Suppressor macrophage (primary cell): ENCODE measurements around the gene DDX20.

Experiments used
- DNase-seq, 4 experiments: peaks; one replicate each; pipeline ENCODE4 v3.0.0-alpha.2; 2020 to 2022
- total RNA-seq, 17 experiments: gene quantifications; one replicate each; lab custom pipeline; 2026; ENCODE audit warnings: mixed read lengths in 6 of 17, inconsistent platforms in 3 of 17; lab: John Stamatoyannopoulos, UW

The DDX20 gene, protein sequence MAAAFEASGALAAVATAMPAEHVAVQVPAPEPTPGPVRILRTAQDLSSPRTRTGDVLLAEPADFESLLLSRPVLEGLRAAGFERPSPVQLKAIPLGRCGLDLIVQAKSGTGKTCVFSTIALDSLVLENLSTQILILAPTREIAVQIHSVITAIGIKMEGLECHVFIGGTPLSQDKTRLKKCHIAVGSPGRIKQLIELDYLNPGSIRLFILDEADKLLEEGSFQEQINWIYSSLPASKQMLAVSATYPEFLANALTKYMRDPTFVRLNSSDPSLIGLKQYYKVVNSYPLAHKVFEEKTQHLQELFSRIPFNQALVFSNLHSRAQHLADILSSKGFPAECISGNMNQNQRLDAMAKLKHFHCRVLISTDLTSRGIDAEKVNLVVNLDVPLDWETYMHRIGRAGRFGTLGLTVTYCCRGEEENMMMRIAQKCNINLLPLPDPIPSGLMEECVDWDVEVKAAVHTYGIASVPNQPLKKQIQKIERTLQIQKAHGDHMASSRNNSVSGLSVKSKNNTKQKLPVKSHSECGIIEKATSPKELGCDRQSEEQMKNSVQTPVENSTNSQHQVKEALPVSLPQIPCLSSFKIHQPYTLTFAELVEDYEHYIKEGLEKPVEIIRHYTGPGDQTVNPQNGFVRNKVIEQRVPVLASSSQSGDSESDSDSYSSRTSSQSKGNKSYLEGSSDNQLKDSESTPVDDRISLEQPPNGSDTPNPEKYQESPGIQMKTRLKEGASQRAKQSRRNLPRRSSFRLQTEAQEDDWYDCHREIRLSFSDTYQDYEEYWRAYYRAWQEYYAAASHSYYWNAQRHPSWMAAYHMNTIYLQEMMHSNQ
- 11.8 to 35.4 (median 26.2) reads per million in 17 experiments for total RNA-seq

DNA sequence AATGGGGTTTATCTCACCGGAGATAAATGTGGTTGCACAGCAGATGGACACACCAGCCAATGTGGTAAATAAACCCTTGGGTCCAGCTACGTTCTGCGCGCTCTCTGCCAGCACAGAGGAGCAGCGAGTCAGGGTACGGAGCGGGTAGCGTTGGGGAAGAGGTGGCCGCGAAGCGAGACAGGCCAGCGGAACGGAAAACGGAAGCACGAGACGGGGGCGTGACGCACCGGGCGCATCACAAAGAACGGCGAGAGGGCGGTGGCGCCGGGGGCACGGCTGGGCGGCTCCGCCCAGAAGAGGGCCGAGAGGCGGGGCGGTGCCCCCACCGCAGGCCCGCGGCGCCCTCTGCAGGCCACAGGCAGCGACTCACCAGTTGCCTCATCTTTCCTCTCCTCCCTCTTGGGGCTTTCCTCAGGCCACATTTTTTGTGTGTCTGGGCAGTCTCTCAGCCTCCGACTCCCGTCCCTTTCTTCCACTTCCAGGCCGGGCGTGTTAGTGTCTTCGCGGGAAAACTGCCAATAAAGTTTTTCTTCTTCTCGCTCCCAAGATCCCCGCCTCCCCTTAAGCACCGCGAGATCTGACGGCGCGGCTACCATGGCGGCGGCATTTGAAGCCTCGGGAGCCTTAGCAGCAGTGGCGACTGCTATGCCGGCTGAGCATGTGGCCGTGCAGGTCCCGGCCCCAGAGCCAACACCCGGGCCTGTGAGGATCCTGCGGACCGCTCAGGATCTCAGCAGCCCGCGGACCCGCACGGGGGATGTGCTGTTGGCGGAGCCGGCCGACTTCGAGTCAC is at the start of gene DDX20:
TSS of gene DDX20 (plus strand) at position 571 of the 793 bp plus-strand sequence. CDS start at position 595, 24 bp downstream.
- peak; percentile 96 to 98 (median 98) for DNase-seq

DNA sequence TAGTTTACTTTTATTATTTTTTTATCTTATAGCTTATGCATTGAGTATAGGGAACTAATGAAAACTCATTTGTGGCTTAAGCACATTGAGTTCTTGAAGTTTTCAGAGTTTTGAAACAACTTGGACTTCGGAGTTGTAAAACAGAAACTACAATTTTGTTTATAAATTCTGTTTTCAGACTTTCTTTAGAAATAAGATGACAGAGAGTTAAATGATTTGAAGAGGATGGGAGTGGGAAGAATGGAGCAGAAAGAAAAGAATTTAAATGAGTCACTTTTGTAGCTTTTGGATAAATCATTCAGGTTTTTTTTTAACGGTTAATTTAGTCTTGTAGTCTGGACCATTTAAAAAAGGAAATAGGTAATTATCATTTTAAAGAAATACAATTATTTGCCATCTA is 48.8 kb upstream of the DDX20 start:
- DNase-seq: no peak

DNA sequence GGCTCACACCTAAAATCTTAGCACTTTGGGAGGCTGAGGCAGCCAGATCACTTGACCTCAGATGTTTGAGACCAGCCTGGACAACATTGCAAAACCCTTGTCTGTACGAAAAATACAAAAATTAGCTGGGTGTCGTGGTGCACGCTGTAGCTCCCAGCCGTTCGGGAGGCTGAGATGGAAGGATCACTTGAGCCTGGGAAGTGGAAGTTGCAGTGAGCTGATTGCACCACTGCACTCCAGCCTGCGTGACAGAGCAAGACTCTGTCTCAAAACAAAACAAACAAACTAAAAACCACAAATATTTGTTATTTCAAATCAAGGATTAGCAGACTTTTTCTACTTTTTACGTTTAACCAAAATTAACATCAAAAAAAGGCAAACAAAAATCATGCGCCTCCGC is 47.8 kb upstream of the DDX20 start:
- DNase-seq: peak in 3 of 4 experiments; percentile 28 to 55 (median 42)

DNA sequence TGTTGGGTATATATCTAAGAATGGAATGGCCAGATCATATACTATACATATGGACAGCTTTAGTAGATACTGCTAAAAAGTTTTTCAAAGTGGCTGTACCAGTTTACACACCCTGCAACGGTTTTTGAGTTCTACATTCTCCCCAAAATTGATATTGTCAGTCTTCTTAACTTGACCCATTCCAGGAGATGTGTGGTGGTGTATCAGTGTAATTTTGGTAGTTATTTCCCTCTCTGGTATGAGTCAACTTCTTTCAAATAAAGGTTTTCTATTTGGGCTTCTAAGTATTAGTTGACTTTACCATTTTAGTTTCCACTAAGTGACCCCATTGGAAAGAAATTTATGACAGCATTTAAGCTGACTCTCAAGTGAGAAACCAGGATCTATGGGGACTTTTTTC is 45.7 kb upstream of the DDX20 start:
- no peak for DNase-seq

DNA sequence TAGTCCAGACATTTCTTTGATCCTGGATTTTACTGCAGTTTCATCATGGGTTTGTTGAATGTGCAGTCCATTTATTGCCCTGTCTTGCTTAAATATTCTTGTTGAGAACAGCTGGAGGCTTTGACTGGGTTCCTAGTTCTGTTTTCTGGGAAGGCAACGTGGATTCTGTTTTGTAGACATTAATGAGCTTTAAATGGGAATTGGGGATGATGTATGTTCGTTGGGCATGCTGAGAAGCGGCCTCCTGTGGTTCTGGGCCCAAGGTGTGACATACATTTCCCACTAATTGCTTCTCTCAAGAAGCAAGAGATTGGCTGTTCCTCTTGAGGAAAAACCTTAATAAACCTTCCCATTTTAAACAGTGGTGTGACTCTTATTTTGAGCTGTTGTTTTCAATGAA is 39.4 kb upstream of the DDX20 start:
- DNase-seq: no peak

DNA sequence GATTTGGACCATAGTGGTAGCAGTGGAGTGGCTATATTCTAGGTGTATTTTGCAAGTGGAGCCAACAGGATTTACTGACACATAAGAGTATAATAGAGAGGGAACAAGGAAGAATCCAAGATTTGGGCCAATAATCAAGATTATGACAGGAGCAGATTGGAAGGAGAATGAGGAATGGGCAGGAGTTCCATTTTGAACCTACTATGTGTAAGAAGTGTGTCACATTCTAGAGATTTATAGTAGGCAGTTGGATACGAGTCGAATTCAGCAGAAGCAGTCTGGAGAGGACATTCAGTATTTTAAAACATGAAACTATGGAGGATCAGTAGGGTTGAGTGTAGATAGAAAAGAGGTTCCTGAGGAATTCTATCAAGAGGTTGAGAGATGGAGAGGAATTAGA is 38.3 kb upstream of the DDX20 start:
- no peak for DNase-seq

DNA sequence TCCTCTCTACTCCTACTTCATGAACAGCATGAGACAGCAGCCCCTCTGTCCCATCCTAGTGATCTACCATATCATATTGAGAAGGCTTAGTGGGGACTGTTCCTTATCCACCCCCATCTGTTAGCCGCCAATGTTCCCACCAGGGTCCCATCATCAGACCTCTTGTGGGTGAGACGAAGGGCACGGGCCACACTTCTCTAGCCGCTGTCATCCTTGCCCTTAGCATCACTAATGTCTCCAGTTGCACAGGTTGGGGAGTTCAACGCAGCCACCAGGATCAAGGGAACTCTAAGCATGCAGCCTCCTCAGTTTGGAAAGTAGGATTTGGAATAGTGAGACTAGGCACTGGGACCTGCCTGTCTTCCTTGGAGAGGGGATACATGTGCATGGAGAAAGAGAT is 36.6 kb upstream of the DDX20 start:
- no peak for DNase-seq

DNA sequence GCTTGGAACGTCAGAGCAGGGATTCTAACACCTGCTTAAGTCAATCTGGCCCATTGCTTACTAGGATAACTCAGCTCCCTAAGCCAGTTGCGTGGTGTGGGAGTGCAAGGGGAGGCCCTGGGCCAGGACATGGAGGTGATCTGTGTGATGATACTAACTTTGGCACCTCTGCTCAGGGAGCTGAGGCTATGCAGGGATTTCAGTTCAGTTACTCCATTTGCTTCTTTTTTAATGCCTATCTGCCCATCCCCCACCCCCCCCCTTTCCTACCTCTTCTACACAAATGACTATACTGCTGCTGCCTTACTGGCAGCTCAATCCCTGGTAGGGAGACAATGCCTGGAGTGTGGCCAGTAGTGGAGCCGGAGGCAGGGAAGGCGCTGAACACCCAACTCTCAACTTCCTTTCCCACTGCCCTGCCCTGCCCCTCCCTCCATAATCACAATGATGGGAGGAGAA is 36.0 kb upstream of the DDX20 start:
- DNase-seq: no peak

DNA sequence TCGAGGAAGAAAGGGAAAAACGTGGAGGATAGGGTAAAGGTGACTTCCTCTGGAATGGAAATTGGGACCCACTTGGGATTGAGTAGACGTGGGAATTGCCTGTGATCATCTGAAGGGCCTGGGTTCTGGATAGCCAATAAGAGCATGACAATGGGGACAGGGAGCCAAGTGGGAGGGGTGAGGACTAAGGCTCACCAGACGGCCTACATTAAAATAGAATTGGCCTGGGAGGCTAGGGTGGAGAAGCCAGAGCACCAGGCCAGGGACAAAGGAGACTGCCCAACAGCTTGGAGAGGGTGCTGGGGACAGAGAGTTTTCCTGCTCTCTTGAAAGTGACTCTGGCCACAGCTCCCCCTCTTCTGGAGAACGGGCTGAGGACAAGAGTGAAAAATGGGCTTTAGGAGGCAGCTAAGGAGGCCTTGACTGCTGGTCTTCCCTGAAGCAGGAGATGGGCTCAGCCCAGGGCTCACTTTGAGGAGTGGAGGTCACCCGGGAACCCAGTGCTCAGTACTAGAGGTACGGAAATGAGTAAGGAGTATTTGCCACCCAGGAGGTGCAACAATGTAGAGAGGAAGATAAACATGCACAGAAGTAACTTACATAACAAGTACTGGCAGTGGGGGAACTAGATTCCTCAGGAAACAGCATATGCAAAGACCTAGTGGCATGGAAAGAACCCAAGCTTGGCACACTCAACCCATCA is 35.3 kb upstream of the DDX20 start:
- DNase-seq: no peak

DNA sequence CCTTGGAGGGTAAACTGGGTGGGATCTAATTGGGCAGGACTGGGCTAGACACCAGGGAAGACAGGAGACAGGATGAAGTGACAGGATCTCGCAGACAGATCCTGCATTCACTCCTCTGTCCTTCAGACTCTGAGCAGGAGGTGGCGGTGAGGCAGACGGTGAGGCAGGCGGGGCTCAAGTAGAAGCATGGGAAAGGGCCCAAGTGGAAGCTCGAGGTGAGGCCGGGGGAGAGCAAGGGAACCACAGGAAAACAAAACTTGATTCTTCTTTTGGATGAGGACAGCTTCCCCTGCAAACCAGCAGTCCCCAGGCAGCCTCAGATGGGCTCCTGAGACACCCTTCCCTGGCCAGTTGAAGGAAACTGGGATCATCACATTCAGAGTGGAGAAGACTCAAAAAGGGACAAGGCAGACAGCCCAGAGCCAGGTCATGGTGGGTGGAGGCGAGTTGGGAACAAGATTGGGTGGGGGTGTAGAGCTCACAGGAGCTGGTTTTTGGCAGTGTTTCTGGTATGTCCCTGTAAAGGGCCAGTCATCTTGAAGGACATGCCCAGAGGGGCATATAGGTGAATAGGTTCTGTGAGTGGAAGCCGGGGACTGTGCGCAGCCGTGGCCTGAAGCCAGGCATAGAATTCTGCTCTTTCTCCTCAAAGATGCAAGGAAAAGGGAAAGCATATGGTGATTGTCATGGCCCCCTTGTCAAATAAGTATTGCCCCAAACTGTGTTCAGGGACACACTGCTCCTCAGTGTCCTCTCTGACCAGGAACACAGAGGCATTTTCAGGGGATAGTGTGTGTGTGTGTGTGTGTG is 34.5 kb upstream of the DDX20 start:
- no peak for DNase-seq

DNA sequence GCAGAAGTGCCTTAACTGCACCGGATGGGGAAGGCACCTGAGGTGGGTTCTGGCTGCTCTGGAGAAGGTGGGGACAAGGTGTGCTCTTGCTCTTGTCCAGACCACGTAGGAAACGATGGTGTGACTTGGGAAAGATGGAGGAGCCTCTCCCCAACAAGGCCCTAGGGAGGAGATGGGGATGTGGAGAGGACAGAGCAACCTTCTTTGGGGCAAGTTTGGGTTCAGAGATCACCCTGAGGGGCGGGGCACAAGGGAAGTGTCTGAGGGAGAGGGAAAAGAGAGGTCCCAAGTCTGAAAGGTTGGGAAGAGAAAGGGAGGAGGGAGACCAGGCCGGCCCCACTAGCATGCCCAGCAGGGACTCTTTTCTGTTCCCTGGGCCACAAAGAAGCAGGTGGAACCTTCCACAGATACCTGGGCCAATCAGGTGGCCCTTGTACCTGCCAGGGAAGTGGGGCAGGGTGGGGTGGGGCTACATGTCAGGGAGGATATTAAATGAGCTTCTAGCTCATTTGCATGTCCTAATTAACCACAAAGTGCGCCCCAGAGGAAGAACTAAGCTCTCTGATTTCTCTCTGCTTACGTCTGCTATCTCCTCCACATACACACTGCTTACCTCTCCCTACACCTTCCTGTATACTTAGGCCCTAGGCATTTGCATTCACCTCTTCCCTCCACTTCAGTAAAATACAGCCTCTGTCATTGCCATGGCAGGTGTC is 32.5 kb upstream of the DDX20 start:
- no peak for DNase-seq

DNA sequence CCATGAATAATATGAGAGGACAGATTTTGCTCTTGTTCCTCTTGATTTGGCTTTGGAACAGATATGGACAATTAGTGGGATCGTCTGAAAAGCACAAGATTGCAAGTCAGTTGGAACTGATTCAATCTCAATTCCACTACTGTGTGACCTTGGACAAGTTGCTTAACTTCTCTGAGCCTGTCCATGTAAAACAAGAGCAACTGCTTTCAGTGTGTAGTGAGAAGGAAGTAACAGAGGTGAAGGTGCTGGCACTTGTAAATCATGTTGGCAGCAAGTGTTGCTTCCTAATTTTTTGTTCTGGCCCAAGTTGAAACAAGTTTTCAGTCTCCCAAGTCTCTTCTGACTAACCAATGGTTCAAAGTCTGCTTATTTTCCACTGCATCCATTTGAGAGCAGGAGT is 31.8 kb upstream of the DDX20 start:
- DNase-seq: no peak

DNA sequence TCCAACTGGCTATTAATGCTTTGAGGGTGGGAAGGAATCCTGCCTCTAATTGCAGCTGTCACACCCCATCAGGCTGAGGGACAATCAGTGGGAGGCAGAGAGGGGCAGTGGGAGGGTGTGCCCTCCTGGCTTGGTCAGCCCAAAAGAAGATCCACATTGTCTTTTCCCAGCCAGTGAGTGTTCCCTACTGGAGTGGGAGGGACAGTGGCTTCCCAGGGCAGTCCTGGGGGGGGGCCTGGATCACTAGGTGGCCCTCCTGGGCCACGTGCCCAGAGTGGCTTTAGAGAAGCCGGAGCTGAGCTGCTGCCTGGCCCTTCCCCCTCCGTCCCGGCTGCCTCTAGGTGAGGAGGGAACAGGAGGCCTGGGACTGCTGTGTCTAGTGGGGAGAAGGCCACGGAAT is 30.5 kb upstream of the DDX20 start:
- no peak for DNase-seq

DNA sequence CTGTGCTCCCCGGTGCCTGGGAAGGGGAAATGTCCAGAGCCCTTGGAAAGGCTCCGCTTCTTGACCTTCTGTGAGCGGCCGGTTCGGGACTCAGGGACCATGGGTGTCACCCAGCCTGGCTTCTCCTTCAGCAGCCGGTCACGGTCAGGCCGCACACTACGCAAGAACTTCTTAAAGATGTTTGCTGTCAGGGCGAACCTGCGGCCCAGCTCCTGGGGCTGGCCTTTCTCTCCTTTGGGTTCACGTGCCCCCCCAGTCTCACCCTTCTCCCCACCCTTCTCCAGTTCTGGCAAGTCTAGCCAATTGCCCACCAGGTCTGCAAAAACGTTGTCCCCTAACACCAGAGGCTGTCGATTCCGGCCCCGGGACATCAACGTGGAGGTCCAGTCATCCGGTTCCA is 28.6 kb upstream of the DDX20 start:
- no peak for DNase-seq

DNA sequence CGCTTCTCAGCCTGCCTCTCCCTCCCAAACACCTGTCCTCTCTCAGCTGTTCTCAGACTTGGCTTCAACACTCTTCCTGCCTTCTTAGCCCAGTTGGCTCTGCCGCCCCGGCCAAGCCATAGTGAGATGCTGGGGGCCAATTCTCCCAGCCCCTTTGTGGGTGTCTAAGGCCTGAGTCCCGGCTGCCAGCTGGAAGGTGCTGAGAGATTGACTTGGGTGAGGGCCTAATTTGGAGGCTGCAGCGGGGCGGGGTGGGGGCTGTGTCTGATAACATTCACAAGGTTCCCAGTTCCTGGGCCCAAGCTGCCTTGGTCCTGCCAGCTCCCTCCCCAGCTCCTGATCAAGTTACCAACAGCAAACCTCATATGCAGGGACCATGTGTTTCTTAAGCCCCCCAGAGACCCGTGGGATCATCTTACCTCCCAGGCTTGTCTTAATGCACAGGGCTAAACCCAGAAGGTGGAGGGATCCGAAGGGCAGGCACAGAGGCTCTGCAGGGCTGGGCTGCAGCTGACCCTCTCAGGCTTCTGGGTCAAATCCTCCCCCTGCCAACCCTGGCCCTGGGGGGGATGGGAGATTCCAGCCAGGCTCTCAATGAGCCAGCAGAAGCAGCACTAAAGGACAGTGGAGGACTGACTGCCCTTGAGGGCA is 26.3 kb upstream of the DDX20 start:
- DNase-seq: no peak

DNA sequence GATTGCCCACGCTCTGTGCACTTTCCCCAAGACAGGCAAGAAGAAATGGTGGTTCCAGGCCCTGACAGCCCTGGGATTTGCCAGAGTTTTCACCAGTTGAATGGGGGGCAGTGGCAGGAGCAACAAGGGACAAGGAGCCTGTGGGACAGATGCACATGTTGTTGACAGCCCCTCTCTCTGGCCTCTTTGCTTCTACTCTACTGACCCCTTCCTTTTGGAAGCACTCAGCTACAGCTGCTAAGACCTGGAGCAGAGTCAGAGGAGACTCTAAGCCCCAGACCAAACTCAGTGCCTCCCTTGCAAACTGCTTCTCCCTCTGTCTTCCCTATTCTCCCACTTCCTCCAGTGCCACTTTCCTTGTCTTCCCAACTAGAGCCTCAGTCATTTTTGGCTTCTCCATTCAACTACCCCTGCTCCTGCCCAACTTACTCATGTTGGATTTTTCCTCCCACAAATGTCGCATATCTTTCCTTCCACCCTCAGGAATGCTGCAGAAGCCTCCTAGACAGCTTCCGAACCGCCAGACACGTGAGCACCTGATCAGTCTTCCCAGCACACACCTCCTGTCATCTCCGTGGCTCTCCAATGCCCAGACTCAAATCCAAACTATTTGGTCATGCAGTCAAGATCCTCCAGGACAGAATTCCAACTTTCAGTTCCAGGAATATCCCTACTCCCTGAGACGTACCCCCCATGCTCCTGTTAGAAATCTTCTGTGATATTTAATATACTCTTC is 25.6 kb upstream of the DDX20 start:
- no peak for DNase-seq

DNA sequence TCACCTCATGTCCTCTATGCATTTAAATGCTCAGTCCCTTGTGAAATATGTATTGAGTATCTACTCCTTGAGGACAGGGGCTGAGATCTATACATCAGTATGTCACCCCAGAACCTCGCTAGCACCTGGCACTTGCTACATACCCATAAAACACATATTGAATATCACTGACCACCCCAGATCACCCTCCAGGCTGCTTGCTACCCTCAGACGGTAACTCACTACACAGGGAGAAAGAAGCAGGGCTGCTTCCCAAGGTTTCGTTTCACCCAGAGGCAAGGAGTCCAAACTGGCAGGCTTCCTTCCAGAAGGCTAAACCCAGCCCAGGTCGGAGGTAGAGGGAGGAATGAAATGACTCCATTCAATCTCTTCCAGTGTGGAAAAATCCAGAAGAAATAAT is 25.0 kb upstream of the DDX20 start:
- DNase-seq: no peak

DNA sequence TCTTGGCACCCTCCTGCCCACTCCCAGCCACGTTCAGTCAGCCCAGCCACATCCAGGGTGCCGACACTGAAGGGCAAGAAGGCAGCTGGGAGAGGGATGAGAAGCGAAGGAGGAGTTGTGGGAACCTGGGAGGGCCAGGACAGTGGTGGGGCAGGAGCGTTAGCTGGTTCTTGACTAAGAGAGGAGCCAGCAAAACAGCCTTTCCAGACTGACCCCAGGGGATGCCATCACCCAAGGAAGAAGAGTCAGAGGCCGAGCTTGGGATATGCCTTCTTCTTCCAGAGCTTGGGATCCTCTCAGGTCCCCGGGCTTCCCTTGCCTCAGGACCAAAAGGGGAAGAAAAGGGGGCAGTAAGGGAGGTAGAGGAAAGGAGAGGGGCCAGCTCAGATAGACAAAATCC is 23.7 kb upstream of the DDX20 start:
- no peak for DNase-seq

DNA sequence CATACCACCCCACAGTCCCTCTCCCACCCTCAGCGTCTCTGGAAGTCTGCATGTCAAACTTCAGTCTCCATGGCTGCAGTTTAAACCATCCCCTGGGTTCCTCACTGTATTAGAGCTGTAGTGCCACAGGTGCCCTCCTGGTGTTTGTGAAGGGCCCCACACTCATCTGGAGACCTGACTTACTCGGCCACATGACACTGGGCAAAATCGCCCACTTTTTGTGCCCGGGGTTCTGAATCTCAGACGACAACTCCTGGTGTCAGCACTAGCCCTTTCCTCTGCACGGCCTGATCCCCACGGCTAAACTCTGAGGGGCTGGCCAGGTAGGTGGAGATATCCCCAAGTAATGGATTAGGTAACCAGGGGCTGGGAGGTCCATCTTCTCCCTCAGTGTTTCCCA is 23.0 kb upstream of the DDX20 start:
- no peak for DNase-seq
